Skin epidermis (tissue), 12 donors: ENCODE measurements around the gene C1QTNF1.

Experiments
- H3K27ac ChIP-seq, 21 experiments: fragments of 200-600 bp; sonication (generic) in 11 of 21; one replicate each; pipeline ENCODE4 v1.5.0; 2020; ENCODE audit warnings: mild to moderate bottlenecking in 3 of 21, inconsistent platforms in 2 of 21, moderate library complexity in 2 of 21
- H3K4me3 ChIP-seq, 7 experiments: fragments of 200-600 bp; sonication (generic) in 2 of 7; one replicate each; pipeline ENCODE4 v1.5.0; 2020; ENCODE audit warnings: inconsistent platforms in 2 of 7, mild to moderate bottlenecking in 2 of 7, moderate library complexity in 1 of 7

The C1QTNF1 gene

DNA sequence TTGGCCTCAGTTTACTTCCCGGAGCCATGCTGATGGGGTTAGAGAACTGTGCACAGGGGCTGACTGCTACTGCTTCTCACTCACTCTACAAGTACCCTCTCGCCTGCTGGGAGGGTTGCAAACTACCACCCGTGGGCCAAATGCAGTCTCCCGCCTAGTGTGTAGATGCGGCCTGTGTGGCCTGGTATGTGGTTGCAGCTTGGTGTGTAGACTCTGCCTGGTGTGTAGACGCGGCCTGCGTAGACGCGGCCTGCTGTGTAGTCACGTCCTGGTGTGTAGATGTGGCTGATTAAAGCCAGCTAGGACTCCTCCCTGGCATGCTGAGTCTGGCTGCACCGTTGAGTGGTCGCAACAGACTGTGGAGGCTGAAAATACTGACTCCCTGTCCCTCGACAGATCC lies 21.7 kb upstream of the C1QTNF1 start:
- H3K27ac ChIP-seq: no peak overlapping the region
- H3K4me3 ChIP-seq: no peak overlapping the region

DNA sequence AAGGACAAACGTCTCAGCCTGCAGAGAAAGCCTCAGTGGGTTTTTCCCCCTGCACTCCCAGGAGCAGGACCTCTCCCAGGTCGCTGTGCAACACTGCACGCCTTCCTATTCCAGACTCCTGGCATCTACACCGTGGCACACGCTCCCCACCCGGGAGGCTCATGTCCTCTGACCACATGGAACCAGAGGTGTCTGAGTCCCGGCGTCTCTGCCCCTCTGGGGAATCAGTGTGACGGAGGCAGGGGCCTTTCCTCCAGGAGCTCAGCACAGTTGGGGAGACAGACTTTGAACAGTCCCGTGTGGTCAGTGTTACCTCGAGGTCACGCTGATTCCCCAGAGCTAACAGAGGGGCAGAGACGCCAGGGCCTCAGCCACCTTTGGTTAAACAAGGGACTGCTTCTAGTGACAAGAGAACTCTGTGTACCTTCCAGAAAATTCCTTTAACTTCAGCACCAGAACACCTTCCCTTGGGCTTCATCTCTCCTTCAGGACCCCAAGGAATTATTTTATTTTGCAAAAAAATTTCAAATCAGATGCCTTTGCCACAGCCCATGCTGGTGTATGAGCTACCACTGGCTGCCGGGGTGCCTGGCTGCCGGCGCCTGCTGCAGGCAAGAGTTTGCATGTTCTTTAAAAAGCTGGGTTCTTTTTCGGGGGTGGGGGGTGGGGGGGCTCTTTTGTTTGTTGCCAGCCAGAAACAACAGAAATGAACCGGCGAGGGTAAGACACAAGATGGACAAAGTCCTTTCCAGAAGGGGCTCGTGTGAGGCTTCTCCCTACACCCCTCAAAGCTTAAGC lies 21.0 kb upstream of the C1QTNF1 start:
- no peak overlapping the region for H3K4me3 ChIP-seq
- H3K27ac ChIP-seq: no peak overlapping the region

DNA sequence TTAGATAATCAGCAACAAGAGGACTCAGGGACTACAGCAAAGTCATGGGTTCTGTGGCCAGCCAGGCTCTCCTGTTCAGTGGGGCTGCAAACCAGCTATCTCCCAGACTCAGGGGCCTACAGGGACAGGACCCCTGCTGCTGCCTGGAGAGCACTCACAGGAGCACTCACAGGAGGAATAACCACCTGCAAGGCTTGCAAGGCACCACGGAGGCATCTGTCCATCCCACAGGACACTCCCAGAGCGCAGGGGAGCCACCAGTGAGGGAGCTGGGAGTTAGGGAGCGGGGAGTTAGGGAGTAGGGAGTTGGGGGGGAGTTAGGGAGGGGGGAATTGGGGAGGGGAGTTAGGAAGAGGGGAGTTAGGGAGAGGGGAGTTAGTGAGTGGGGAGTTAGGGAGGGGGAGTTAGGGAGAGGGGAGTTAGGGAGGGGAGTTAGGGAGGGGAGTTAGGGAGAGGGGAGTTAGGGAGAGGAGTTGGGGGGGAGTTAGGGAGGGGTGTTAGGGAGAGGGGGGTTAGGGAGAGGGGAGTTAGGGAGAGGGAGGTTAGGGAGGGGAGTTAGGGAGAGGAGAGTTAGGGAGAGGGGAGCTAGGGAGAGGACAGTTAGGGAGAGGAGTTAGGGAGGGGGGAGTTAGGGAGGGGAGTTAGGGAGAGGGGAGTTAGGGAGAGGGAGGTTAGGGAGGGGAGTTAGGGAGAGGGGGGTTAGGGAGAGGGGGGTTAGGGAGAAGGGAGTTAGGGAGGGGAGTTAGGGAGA lies 20.1 kb upstream of the C1QTNF1 start:
- Histone ChIP-seq H3K27ac (no peak overlapping the region), H3K4me3 (no peak overlapping the region)

DNA sequence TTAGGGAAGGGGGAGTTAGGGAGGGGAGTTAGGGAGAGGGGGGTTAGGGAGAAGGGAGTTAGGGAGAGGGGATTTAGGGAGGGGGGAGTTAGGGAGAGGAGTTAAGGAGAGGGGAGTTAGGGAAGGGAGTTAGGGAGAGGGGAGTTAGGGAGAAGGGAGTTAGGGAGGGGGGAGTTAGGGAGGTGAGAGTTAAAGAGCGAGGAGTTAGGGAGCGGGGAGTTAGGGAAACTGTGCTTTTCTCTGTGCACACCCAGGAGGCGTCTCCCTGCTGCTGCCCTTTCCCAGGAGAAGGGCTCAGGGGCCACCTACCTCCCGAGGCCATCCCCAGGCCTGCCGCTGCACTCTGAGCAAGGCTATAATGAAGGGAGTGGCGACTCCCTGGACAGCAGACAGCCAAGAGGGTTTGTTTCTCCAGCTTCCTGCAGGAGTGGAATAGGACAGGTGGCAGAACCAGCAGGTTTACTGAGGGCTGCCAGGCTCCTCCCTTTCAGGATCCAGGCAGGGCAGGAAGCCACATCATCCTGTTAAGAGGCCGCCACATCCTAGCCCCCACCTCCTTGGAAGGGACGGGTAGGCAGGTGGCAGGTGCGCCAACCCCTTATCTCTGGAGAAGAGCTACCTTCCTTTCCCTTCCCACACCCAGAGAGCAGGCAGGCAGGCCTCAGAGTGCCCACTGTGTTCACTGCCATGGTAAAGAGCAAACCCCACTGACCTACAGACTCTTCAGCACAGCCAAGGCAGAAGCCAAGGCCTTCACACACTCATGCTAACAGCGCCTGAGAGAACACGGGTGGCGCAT lies 18.7 kb upstream of the C1QTNF1 start:
- Histone ChIP-seq H3K4me3 (no peak overlapping the region), H3K27ac (peak overlapping the region in 7 of 21 experiments; percentile 16 to 60 (median 28))

DNA sequence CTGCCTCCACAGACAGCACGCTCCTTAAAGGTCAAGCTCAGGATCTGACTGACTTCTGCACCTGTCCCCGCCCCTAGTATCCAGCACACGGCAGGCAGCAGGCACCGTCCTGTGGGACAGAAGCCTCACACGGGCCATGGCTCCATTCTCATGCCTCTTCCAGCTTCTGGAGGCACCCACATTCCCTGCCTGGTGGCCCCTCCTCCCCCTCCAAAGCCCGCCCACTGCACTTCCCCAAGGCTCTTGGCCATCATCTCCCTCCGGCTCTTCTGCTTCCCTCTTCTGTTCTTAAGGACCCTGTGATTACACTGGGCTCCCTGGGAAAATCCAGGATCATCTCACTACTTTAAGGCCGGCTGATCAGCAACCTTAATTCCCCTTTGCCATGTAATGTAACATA lies 17.9 kb upstream of the C1QTNF1 start:
- Histone ChIP-seq H3K4me3 (no peak overlapping the region), H3K27ac (peak overlapping the region in 6 of 21 experiments; percentile 16 to 50 (median 26))

DNA sequence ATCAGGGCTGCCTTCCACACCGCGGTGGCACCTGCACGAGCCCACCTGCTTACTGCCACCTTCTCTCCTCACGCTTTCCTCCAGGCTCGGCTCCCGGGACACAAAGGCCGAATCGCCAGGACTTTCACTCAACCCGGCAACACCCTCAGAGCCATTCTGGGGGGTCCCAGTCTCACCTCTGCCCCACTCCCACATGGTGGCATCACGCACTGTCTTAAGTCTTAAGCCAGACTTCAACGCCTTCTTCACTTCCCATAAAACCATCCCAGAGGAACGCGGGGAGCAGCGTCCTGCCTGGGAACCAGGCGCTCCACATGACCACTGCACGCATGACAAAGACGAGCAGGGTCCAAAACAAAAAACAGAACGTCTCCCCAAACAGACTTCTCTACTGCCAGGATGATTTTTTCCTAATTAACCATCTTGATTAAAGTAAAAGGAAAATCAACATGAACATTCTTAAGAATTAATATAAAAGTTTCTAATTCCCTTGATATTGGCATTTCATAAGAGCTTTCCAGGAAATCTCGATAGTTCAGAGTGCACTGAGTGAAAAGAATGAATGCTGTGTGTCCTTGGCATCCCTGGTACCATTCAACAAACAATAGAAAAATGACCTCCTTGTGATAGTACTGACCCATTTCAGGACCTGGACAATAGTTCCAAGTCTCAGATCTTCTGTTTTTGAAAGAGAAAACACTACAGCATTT lies 17.0 kb upstream of the C1QTNF1 start:
- Histone ChIP-seq H3K4me3 (no peak overlapping the region), H3K27ac (peak overlapping the region in 1 of 21 experiments; percentile 97)

DNA sequence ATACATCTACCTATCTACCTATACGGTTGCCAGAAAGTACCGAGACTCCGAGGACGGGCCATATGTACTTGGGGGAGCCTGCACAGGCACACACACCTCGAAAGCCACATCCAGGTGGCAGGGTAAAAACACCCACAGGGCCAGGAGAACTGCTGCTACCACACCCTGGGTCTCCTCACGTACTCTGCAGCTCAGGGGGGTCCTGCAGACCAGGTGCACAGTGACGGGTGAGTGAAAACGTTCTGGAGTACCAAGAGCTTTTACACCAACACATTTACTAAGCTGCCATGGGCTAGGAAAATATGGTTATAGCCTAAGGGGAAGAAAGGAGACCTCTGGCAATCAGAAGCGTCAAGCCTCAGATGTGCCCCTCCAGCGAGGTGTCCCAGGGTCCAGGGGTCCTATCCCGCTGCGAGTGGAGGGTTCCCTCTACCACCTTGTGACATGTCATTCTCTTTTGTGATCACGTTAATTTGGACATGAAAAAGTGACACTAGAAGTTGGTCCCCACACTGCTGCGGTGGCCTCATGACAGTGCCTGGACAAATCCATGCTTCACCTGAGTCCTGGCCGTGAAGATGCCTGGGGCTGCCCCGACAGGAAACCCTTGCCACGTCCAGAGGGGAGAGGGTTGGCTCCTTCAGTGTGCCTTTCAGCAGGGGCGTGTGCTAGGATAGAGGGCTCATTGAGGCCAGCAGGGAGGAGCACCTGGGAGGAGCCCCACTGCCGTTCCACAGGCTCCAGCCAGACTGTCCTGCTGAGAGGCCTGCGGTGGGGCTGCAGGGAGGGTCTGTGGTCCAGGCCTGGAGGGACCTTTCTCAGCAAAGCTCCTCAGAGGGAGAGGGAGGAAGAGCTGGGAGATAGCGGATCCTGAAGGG lies 16.2 kb upstream of the C1QTNF1 start:
- Histone ChIP-seq H3K4me3 (peak overlapping the region in 1 of 7 experiments; percentile 88), H3K27ac (peak overlapping the region in 4 of 21 experiments; percentile 9 to 97 (median 90))

DNA sequence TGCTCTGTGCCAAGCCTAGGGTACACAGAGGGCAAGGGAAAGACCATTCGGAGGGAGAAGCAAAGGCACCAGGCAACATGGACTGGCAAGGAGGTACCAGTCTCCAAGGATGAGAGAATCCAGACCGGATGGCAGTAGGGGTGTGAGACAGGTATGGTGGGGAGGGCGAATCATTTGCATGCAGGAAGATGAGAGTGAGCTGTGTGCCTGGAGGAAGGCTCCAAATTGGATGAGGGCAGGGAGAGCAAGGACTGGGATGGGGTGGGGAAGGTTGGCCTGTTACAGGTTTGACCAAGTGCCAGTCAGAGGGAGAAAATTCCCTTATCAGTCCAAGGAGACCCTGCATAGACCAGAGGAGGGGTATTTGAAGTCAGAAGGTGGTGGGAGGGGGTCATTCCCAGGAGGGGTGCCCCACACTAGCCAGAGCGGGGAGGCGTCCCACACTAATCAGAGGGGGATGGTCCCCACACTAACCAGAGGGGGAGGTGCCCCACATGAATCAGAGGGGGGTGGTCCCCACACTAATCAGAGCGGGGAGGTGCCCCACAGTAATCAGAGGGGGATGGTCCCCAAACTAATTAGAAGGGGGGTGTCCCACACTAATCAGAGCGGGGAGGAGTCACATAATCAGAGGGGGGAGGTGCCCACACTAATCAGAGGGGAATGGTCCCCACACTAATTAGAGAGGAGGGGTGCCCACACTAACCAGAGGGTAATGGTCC lies 15.1 kb upstream of the C1QTNF1 start:
- Histone ChIP-seq H3K4me3 (peak overlapping the region; percentile 58 to 94 (median 77)), H3K27ac (peak overlapping the region in 20 of 21 experiments; percentile 85 to 99 (median 94))

DNA sequence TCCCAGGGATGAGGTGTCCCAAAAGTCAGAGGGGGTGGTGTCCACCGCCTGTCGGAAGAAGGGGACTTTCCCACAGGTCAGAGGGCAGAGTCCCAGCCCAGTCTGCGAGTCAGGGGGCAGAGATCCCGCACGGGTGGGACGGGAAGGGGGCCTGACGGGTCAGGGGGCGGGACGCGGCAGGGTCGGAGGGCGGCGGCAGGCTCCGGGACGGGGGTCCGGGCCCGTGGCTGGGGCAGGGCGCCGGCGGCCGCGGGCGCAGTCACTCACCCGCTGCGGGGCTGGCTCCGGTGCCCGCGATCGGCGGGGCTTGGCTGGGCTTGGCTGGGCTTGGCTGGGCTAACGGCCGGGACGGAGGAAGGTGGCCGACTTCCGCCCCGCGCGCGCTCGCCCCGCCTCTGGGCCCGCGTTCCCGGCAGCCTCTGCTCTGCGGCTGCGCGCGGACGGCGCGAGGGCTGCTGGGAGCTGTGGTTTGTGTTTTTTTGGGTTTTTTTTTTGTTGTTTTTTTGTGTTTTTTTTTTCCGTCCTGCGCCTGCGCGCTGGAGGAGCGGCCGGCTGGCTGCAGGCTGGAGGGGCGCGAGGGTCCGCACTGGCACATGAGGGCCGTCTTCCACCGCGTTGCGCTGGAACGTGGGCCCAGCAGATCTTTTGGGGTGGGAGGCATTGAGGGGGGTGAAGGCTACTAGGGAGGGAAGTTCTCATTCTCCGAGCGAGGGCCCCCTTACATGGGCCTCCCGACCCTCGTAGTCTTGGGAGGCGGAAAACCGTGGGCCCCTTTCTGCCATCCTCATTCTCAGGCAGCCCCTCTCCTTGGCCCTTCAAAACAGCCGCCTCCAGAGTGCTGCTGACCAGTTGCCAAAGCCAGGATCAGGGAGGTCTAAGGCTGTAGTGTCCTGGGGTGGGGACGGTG lies 14.3 kb upstream of the C1QTNF1 start, which contains the start of gene CANT1:
Gene CANT1 (minus strand): TSS at position 368 of the 907 bp plus-strand sequence. CDS start 12,142 bp downstream, outside the sequence.
- Histone ChIP-seq H3K27ac (peak within 1 kb of the TSS; percentile 27 to 99 (median 94)), H3K4me3 (peak within 1 kb of the TSS; percentile 58 to 94 (median 77))

DNA sequence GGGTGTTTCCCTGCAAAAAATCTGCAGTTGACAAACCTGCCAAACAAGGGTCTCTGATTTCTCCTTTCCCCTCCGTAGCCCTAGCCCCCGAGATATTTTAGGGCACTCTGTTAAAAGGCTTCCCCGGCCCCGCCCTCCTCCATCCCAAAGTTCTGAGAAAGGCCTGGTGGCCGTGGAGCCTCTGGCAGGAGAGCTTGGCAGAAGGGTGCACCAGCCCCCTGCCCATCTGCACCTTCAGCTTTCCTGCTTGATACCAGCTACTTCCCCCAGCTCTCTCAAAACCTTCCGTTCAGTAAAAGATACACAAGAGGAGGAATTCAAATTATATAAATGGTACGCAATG lies 13.7 kb upstream of the C1QTNF1 start:
- Histone ChIP-seq H3K27ac (peak overlapping the region in 20 of 21 experiments; percentile 85 to 99 (median 94)), H3K4me3 (peak overlapping the region; percentile 58 to 94 (median 77))

DNA sequence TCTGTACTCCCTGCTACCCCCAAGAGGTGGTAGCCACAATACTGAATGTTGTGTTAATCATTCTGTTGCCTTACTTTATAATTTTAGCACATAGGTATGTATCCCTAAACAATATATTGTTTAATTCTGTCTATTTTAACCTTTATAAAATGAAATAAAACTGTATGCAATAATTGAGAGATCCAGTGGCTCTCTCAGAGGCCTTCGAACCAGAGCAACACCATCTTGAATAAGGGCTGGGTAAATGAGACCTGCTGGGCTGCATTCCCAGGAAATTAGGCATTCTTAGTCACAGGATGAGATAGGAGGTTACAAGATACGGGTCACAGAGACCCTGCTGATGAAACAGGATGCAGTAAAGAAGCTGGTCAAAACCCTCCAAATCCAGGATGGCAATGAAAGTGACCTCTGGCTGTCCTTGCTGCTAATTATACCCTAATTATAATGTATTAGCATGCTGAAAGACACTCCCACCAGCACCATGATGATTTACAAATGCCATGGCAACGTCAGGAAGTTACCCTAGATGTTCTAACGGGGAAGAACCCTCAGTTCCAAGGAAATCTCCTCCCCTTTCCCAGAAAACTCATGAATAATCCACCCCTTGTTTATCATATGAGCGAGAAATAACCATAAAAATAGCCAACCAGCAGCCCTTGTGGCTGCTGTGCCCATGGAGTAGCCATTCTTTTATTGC lies 12.4 kb upstream of the C1QTNF1 start:
- peak overlapping the region in 2 of 21 experiments; percentile 32 to 63 for H3K27ac ChIP-seq
- H3K4me3 ChIP-seq: no peak overlapping the region

DNA sequence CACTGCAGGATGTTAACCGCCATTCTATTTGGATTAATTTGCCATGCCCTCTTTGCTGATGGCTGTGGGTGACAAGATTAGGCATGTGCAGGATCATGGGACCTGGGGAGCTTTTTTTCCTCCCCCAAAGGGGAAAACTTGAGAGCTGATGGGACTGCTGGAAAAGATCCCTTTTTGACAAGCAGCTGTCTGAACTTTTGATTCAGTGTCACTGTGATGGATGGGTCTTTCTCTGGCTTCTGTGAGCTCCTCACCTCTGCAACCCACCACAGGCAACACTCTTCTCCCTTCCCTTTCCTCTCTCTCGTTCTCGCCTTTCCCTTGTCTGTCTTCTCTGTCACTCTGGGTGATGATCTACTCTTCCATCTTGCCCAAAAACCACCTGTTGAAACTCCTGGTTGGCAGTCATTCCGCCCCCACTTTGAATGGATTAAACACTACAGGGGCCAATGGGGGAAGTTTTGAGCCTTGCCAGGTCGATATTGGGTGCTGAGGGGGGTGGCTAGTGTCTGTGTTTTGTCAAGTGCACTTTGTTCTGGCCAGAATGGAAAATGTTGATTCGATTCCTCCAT lies 11.3 kb upstream of the C1QTNF1 start:
- Histone ChIP-seq H3K27ac (peak overlapping the region in 1 of 21 experiments; percentile 32), H3K4me3 (no peak overlapping the region)

DNA sequence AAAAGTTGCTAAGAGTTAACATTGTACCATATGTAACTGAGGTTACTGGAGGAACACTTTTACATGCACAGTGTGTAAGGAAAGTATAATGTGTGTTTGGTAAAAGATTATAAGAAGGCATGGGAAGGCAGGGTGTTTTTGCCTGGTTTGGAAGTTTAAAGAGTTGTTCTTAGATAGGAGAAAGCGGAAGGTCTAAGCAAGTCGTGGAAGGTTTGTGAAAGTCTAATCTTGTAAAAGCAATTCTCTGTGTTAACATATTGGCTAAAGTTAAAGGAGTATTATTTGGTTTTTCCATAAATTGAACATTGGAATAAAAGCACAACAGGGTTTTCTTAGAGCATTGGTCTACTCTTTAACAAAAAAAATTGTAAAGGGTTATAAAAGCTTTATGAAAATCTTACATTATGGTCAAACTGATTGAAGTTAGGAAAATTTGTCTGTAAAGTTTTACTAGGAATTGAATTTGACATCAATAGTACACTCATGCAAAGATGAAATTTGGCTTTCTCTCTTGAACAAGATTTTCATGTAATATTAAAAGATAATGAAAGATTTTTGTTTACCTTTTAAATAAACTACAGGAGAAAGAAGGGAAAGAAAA lies 9.7 kb upstream of the C1QTNF1 start:
- Histone ChIP-seq H3K4me3 (no peak overlapping the region), H3K27ac (no peak overlapping the region)

DNA sequence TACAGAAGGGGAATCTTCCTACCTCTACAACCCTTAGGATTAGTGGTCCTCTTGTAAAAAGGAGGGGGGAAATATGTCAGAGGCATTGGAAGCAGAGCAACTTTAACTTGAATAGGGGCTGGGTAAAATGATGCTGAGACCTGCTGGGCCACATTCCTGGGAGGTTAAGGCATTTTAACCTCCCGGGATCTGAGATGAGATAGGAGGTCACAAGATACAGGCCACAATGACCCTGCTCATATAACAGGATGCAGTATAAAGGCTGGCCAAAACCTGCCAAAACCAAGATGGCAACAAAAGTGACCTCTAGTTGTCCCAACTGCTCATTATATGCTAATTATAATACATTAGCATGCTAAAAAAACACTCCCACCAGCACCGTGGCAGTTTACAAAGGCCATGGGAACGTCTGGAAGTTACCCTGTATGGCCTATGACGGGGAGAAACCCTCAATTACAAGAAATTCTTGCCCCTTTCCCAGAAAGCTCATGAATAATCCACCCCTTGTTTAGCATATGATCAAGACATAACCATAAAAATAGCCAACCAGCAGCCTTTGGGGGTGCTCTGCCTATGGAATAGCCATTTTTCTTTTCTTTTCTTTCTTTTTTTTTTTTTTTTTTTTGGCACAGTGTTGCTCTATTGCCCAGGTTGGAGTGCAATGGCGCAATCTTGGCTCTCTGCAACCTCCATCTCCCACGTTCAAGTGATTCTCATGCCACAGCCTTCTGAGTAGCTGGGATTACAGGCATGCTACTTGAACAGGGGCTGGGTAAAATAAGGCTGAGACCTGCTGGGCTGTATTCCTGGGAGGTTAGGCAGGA lies 6.2 kb upstream of the C1QTNF1 start:
- Histone ChIP-seq H3K27ac (no peak overlapping the region), H3K4me3 (no peak overlapping the region)

DNA sequence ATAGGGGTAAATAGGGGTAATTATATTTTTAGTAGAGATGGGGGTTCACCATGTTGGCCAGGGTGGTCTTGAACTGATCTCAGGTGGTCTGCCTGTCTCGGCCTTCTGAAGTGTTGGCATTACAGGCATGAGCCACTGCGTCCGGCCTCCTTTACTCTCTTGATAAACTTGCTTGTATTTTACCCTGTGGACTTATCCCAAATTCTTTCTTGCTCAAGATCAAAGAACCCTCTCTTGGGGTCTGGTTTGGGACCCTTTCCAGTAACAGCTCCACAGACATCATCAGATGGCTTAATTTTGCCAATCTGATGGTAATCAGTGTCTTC lies 5.6 kb upstream of the C1QTNF1 start:
- no peak overlapping the region for H3K4me3 ChIP-seq

More for the DNA sequence above, 5.6 kb upstream of the C1QTNF1 start:
- no peak overlapping the region for H3K27ac ChIP-seq
